Karpas-422 (cell line): Measurements from ENCODE around the gene AFF1. TPM values are rescaled to one million over a fixed set of nuclear protein-coding genes. Genes with fewer than 3 reads are reported as not detected.
"Not testable (repeated sequence)": the region's sequence is repeated elsewhere in the genome, so short reads cannot be mapped to it uniquely, and the experiment has no call there.

Experiments
- DNase-seq: peaks from one replicate; pipeline ENCODE4 v3.0.0-alpha.2; 2015
- H2AFZ ChIP-seq: fragments of 200-600 bp; sonication (generic); 2 replicates; pipeline ENCODE4 v1.6.1; 2014; ENCODE audit warnings: antibody characterized with exemption, low read length, mixed read lengths
- H3K27ac ChIP-seq: fragments of 200-600 bp; sonication (generic); 2 replicates; pipeline ENCODE4 v1.5.1; 2014; ENCODE audit warnings: mild to moderate bottlenecking, low read length, moderate library complexity
- H3K27me3 ChIP-seq: fragments of 200-600 bp; sonication (generic); 2 replicates; pipeline ENCODE4 v1.6.1; 2014; ENCODE audit warnings: low read length, mixed read lengths
- H3K36me3 ChIP-seq: fragments of 200-600 bp; sonication (generic); 2 replicates; pipeline ENCODE4 v1.6.1; 2014; ENCODE audit warnings: low read length, mixed read lengths; ENCODE audit not compliant: insufficient read depth
- H3K4me1 ChIP-seq: fragments of 200-600 bp; sonication (generic); 2 replicates; pipeline ENCODE4 v1.6.1; 2014; ENCODE audit warnings: mild to moderate bottlenecking, low read length, mixed read lengths
- H3K4me2 ChIP-seq: fragments of 200-600 bp; sonication (generic); 2 replicates; pipeline ENCODE4 v1.6.1; 2014; ENCODE audit warnings: low read length, low read depth, mild to moderate bottlenecking; ENCODE audit not compliant: poor library complexity, severe bottlenecking
- H3K4me3 ChIP-seq: fragments of 200-600 bp; sonication (generic); 2 replicates; pipeline ENCODE4 v1.5.1; 2014; ENCODE audit warnings: mild to moderate bottlenecking, antibody characterized with exemption, low read length, mixed read lengths
- H3K79me2 ChIP-seq: fragments of 200-600 bp; sonication (generic); 2 replicates; pipeline ENCODE4 v1.6.1; 2014; ENCODE audit warnings: mild to moderate bottlenecking, low read length, mixed read lengths
- H3K9ac ChIP-seq: fragments of 200-600 bp; sonication (generic); 2 replicates; pipeline ENCODE4 v1.6.0; 2014; ENCODE audit warnings: low read length
- H3K9me2 ChIP-seq: fragments of 200-600 bp; sonication (generic), shearing (Covaris generic); replicated peaks from 2 replicates; pipeline ENCODE4 v1.6.0; 2014; ENCODE audit warnings: mild to moderate bottlenecking, low read length, moderate library complexity; ENCODE audit not compliant: insufficient read depth
- H3K9me3 ChIP-seq: fragments of 300-700, 200-600 bp; sonication (generic); 2 replicates; pipeline ENCODE4 v1.6.1; 2014; ENCODE audit warnings: low read length, mixed read lengths
- H4K20me1 ChIP-seq: fragments of 200-600 bp; sonication (generic); 2 replicates; pipeline ENCODE4 v1.6.1; 2014; ENCODE audit warnings: mild to moderate bottlenecking, antibody characterized with exemption, low read length, low read depth; ENCODE audit not compliant: insufficient read depth
- total RNA-seq: library from RNA; depleted of rRNA; stranded (reverse); fragments of >200 nt; shearing (Covaris generic); gene quantifications from 2 replicates; pipeline ENCODE4 v1.2.3, GENCODE V29; 2014; ENCODE audit warnings: low replicate concordance

Gene AFF1
- total RNA-seq, 1 experiment from 2014 or later: 6.6 TPM

DNA sequence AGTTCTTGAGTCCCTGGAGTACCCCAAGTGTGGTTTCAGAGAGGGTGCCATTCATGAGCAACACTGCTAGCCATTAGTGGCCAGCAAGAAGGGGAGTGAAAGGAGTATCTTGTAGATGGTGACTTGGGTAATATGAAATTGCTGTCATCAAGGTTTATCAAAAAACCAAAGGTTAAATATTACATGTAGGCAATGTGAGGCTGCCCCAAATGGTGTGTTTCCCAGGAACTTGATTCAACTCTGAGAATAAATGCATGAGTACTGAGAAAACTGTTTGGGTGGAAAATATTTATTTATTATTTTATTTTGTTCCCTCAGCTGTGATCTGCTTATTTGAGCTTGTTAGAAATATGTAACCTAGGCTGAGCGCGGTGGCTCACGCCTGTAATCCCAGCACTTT, 55.7 kb downstream of the AFF1 start:
- Histone ChIP-seq H3K4me2 (no peak overlapping the region), H2AFZ (no peak overlapping the region), H3K9me2 (no peaks in the 10 kb centered on the region), H3K27me3 (no peaks in the 10 kb centered on the region), H3K4me1 (peaks cover 4% of the 10 kb centered on the region; the same call in 1 of the 2 replicates), H3K27ac (no peak overlapping the region), H3K4me3 (no peak overlapping the region), H3K9me3 (no peaks in the 10 kb centered on the region), H3K79me2 (no peaks in the 10 kb centered on the region), H3K9ac (no peak overlapping the region), H4K20me1 (no peaks in the 10 kb centered on the region), H3K36me3 (no peaks in the 10 kb centered on the region)
- peak; percentile 38 for DNase-seq

DNA sequence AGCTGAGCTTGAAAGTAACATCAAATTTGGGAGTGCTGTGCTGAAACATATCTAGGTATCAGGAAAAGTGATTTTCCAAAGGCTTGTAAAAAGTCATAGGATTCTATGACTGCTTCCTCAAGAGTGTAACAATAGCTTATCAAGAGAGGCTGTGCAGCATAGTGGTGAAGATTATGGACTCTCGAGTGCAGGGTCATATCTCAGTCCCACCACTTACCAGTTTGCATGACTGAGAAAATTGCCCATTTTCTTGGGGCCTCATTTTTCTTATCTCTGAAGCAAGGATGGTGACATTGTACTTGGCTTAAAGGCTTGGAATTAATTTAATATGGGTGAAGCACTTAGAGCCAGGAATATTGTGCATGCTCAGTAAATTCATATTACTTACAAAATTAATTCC, 57.2 kb downstream of the AFF1 start:
- H3K4me3 ChIP-seq: no peak overlapping the region
- H3K4me2 ChIP-seq: no peak overlapping the region
- H3K4me1 ChIP-seq: peaks cover 4% of the 10 kb centered on the region
- no peaks in the 10 kb centered on the region for H3K36me3 ChIP-seq
- H3K27ac ChIP-seq: no peak overlapping the region
- H3K9me3 ChIP-seq: no peaks in the 10 kb centered on the region
- no peaks in the 10 kb centered on the region for H4K20me1 ChIP-seq
- H3K9me2 ChIP-seq: no peaks in the 10 kb centered on the region
- no peak overlapping the region for H2AFZ ChIP-seq
- H3K9ac ChIP-seq: no peak overlapping the region
- peak; percentile 31 for DNase-seq
- no peaks in the 10 kb centered on the region for H3K27me3 ChIP-seq
- H3K79me2 ChIP-seq: no peaks in the 10 kb centered on the region

DNA sequence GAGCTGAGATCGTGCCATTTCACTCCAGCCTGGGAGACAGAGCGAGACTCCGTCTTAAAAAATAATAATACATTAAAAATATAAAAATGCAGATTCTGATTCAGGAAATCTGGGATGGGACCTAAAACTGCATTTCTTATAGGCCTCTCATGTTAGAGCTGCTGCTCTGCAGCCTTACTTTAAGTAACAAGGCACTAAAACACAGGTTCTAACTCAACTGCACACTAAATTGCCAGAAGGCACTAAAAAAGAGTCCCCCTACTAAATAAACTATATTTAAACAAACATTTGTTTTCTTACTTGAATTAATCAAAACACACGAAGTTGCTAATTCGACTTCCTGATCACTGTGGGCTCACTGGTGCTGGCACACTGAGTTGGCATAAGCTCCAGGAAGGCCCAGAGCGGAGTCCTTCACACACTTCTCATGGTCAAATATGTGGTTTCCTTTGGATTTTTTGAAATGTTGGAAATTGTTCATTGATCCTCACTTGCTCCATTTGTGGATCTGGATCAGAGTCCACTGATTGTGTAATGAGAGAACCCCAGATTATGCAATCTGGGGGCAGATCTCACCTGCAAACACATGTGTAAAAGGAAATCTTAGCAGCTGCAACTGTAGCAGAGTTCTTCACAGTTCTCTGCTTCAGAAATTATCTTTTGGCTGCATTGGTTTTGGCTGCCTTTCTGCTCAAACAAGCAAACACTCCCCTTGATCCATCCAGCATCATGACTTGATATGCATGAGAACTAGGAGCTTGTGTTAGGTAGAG, 59.3 kb downstream of the AFF1 start:
- peaks cover 2% of the 10 kb centered on the region; the same call in 1 of the 2 replicates for H3K27me3 ChIP-seq
- DNase-seq: peak; percentile 37
- H3K27ac ChIP-seq: no peak overlapping the region
- no peak overlapping the region for H3K4me2 ChIP-seq
- no peaks in the 10 kb centered on the region for H3K9me3 ChIP-seq
- no peak overlapping the region for H3K4me3 ChIP-seq
- H3K36me3 ChIP-seq: no peaks in the 10 kb centered on the region
- H3K9ac ChIP-seq: no peak overlapping the region
- H3K4me1 ChIP-seq: peaks cover 22% of the 10 kb centered on the region
- H4K20me1 ChIP-seq: no peaks in the 10 kb centered on the region; the same call in 1 of the 2 replicates
- H3K79me2 ChIP-seq: no peaks in the 10 kb centered on the region
- no peaks in the 10 kb centered on the region for H3K9me2 ChIP-seq
- H2AFZ ChIP-seq: no peak overlapping the region

DNA sequence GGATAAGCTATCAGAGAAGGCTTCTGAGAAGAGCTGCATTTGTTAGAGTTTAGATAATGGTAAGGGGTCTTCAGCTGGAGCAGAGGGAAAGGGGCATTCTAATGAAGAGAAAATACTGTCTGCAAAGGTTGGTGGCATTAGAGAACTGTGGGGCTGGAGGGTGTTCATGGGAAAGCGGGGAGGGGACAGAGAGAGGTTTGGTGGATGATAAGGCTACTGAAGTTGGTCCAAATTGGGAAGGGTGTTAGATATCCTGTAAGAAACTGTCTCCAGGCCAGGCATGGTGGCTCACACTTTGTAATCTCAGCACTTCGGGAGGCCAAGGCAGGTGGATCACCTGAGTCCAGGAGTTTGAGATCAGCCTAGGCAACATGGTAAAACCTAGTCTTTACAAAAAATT, 59.9 kb downstream of the AFF1 start:
- Histone ChIP-seq H3K36me3 (no peaks in the 10 kb centered on the region), H2AFZ (no peak overlapping the region), H3K4me3 (no peak overlapping the region), H3K79me2 (no peaks in the 10 kb centered on the region), H3K9me3 (no peaks in the 10 kb centered on the region), H3K4me1 (peaks cover 23% of the 10 kb centered on the region), H3K27me3 (peaks cover 2% of the 10 kb centered on the region; the same call in 1 of the 2 replicates), H4K20me1 (no peaks in the 10 kb centered on the region; the same call in 1 of the 2 replicates), H3K9ac (no peak overlapping the region), H3K4me2 (no peak overlapping the region), H3K27ac (no peak overlapping the region), H3K9me2 (no peaks in the 10 kb centered on the region)
- DNase-seq: no peak

DNA sequence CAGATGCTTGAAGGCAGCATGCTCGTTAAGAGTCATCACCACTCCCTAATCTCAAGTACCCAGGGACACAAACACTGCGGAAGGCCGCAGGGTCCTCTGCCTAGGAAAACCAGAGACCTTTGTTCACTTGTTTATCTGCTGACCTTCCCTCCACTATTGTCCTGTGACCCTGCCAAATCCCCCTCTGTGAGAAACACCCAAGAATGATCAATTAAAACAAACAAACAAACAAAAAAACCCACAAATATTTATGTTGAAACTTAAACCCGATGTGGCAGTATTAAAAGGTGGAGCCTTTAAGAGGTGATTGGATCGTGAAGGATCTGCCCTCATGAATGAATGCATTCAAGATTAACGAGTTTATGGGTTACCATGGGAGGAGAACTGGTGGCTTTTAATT, 61.7 kb downstream of the AFF1 start:
- H3K27ac ChIP-seq, H3K9ac ChIP-seq, H3K9me3 ChIP-seq, H4K20me1 ChIP-seq, H3K4me3 ChIP-seq, H2AFZ ChIP-seq, H3K9me2 ChIP-seq, H3K4me2 ChIP-seq, H3K36me3 ChIP-seq, H3K79me2 ChIP-seq, H3K27me3 ChIP-seq: not testable (repeated sequence)
- DNase-seq: peak; percentile 20
- H3K4me1 ChIP-seq: peaks cover 23% of the 10 kb centered on the region

DNA sequence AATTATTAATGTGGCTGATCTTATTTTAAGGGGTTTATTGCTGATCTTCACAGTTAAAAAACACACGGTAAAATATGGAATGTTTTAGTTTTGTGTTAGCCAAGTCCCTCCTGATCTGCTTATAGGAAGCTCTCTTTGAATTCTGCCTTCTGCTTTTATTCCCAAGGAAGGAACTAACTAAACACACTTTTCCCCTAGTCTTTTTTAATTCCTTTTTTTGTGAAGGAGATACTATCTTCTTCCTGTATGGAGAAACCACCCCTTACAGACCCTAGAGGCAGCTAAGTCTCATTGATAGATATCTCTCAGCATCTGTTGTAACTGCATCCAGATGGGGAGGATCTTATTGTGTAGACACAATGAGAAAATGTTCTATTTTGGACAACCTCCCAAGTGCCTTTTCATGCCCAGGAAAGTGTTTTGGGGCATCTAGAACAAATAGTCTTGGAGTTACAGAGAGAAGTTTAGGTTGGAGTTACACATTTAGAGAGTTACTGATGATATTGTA, 64.4 kb downstream of the AFF1 start:
- Histone ChIP-seq H3K36me3 (no peaks in the 10 kb centered on the region), H3K79me2 (no peaks in the 10 kb centered on the region), H3K9me2 (no peaks in the 10 kb centered on the region), H3K4me2 (no peak overlapping the region), H2AFZ (no peak overlapping the region), H4K20me1 (no peaks in the 10 kb centered on the region; the same call in 1 of the 2 replicates), H3K4me3 (no peak overlapping the region), H3K27ac (no peak overlapping the region), H3K4me1 (peaks cover 23% of the 10 kb centered on the region), H3K27me3 (peaks cover 2% of the 10 kb centered on the region; the same call in 1 of the 2 replicates), H3K9ac (no peak overlapping the region), H3K9me3 (no peaks in the 10 kb centered on the region)
- peak; percentile 30 for DNase-seq

DNA sequence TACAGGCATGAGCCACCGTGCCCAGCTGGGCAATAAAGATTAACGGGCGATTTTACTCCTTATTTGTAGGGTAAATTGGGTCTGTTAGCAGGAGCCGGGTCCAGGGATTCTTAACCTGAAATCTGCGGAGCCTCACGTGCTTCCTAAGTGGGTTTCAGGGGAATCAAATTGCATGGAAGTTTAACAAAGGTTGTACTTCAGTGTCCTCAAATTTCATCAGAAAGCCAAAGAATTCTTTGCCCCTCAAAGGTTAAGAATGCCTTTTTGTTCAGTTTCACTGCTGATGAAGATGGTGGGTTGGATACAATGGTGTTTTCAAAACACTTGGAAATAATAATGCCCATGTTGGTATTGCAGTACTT, 67.9 kb downstream of the AFF1 start:
- Histone ChIP-seq H3K4me3 (no peak overlapping the region), H3K36me3 (no peaks in the 10 kb centered on the region), H4K20me1 (peaks cover 8% of the 10 kb centered on the region; the same call in 1 of the 2 replicates), H3K27ac (no peak overlapping the region), H3K27me3 (peaks cover 2% of the 10 kb centered on the region; the same call in 1 of the 2 replicates), H3K4me1 (peaks cover 41% of the 10 kb centered on the region), H3K4me2 (no peak overlapping the region), H3K9me2 (no peaks in the 10 kb centered on the region), H3K79me2 (no peaks in the 10 kb centered on the region), H2AFZ (no peak overlapping the region), H3K9me3 (no peaks in the 10 kb centered on the region), H3K9ac (no peak overlapping the region)
- DNase-seq: peak; percentile 11

DNA sequence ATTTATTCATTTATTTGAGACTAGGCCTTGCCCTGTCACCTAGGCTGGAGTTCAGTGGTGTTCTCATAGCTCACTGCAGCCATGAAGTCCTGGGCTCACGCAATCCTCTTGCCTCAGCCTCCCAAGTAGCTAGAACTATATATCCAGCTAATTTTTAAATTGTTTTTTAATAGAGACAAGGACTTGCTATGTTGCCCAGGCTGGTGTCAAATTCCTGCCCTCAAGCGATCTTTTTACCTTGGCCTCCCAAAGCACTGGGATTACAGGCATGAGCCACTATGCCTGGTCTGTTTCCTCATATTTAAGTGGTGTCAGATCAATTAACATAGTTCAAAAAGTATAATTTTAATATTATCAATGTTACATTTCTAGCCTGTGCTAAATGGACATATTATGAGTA, 68.5 kb downstream of the AFF1 start:
- H3K4me2 ChIP-seq: no peak overlapping the region
- peaks cover 41% of the 10 kb centered on the region for H3K4me1 ChIP-seq
- no peaks in the 10 kb centered on the region for H3K9me2 ChIP-seq
- no peak overlapping the region for H3K4me3 ChIP-seq
- H3K27ac ChIP-seq: no peak overlapping the region
- no peak overlapping the region for H2AFZ ChIP-seq
- H3K27me3 ChIP-seq: peaks cover 2% of the 10 kb centered on the region; the same call in 1 of the 2 replicates
- no peaks in the 10 kb centered on the region for H3K36me3 ChIP-seq
- no peaks in the 10 kb centered on the region for H3K9me3 ChIP-seq
- no peak overlapping the region for H3K9ac ChIP-seq
- DNase-seq: peak; percentile 10
- no peaks in the 10 kb centered on the region for H3K79me2 ChIP-seq
- peaks cover 8% of the 10 kb centered on the region; the same call in 1 of the 2 replicates for H4K20me1 ChIP-seq
